Loucy (cell line): Measurements from ENCODE around the gene MAP4K1.

Experiments used
- H2AFZ ChIP-seq: fragments of 200-600 bp; sonication (generic); 2 replicates; pipeline ENCODE4 v1.6.0; 2016; ENCODE audit warnings: antibody characterized with exemption, mild to moderate bottlenecking, low read length, moderate library complexity
- H3F3A ChIP-seq: fragments of 200-600 bp; 2 replicates; pipeline ENCODE4 v1.6.0; 2016; ENCODE audit warnings: antibody characterized with exemption, low read depth, mild to moderate bottlenecking
- H3K27me3 ChIP-seq: fragments of 200-600 bp; sonication (generic); 2 replicates; pipeline ENCODE4 v1.6.1; 2014; ENCODE audit warnings: low read length, mild to moderate bottlenecking; ENCODE audit not compliant: insufficient read depth, poor library complexity, severe bottlenecking
- H3K36me3 ChIP-seq: fragments of 200-600 bp; sonication (generic); 2 replicates; pipeline ENCODE4 v1.6.1; 2016; ENCODE audit warnings: low read length; ENCODE audit not compliant: insufficient read depth
- H3K4me1 ChIP-seq: fragments of 200-600 bp; sonication (generic); 2 replicates; pipeline ENCODE4 v1.5.1; 2014; ENCODE audit warnings: low read length, mild to moderate bottlenecking; ENCODE audit not compliant: insufficient read depth, poor library complexity, severe bottlenecking
- H3K4me2 ChIP-seq: fragments of 200-600 bp; sonication (generic); 2 replicates; pipeline ENCODE4 v1.6.0; 2014; ENCODE audit warnings: antibody characterized with exemption, low read length, low read depth, mild to moderate bottlenecking; ENCODE audit not compliant: poor library complexity, severe bottlenecking
- H3K4me3 ChIP-seq: fragments of 200-600 bp; sonication (generic); 2 replicates; pipeline ENCODE4 v1.5.1; 2014; ENCODE audit warnings: low read length, mild to moderate bottlenecking, mixed read lengths; ENCODE audit not compliant: poor library complexity, severe bottlenecking
- H3K79me2 ChIP-seq: fragments of 200-600 bp; sonication (generic); 2 replicates; pipeline ENCODE4 v1.6.1; 2014; ENCODE audit warnings: low read length; ENCODE audit not compliant: insufficient read depth
- H3K9ac ChIP-seq: fragments of 200-600 bp; sonication (generic); 2 replicates; pipeline ENCODE4 v1.6.0; 2014; ENCODE audit warnings: mild to moderate bottlenecking, low read depth, low read length, moderate library complexity; ENCODE audit not compliant: poor library complexity, severe bottlenecking
- H3K9me2 ChIP-seq: fragments of 200-600 bp; sonication (generic); replicated peaks from 2 replicates; pipeline ENCODE4 v1.6.1; 2016; ENCODE audit warnings: low read depth, low read length, mixed read lengths
- H3K9me3 ChIP-seq: fragments of 200-600 bp; sonication (generic); 2 replicates; pipeline ENCODE4 v1.6.1; 2014; ENCODE audit warnings: mild to moderate bottlenecking, antibody characterized with exemption, low read length, low read depth; ENCODE audit not compliant: insufficient read depth
- H4K20me1 ChIP-seq: fragments of 200-600 bp; sonication (generic); 2 replicates; pipeline ENCODE4 v1.6.0; 2014; ENCODE audit warnings: antibody characterized with exemption, low read length, mild to moderate bottlenecking; ENCODE audit not compliant: insufficient read depth, poor library complexity, severe bottlenecking
- CTCF ChIP-seq: fragments of 200-600 bp; sonication (generic); conservative IDR thresholded peaks from 2 replicates; pipeline ENCODE4 v1.5.1; 2014; ENCODE audit warnings: mild to moderate bottlenecking, antibody characterized with exemption, low read length
- EZH2phosphoT487 ChIP-seq: fragments of 200-600 bp; IDR thresholded peaks from 2 replicates; pipeline ENCODE4 v1.6.1; 2018; ENCODE audit warnings: antibody characterized with exemption, mild to moderate bottlenecking, moderate library complexity, borderline replicate concordance

Gene MAP4K1

GRCh38 chr19:38619361-38620174, 1.8 kb upstream of the MAP4K1 start:
- Histone ChIP-seq H3K79me2 (peaks cover 50% of the 10 kb centered on the region), H3K9me2 (no peaks in the 10 kb centered on the region), H3K36me3 (peaks cover 15% of the 10 kb centered on the region; the same call in 1 of the 2 replicates), H2AFZ (peak overlapping the region; percentile 62; the same call in 1 of the 2 replicates), H3K27me3 (no peaks in the 10 kb centered on the region), H3K4me1 (peaks cover 37% of the 10 kb centered on the region), H3K9ac (peak overlapping the region; percentile 93), H3F3A (peaks cover 6% of the 10 kb centered on the region), H3K4me2 (peak overlapping the region; percentile 100), H3K9me3 (no peaks in the 10 kb centered on the region), H3K4me3 (peak overlapping the region; percentile 88), H4K20me1 (peaks cover 12% of the 10 kb centered on the region)
- no peak for TF ChIP-seq EZH2phosphoT487
- TF ChIP-seq CTCF: no peak

- peaks cover 37% of the 10 kb centered on the region for H3K4me1 ChIP-seq
- H3K36me3 ChIP-seq: peaks cover 7% of the 10 kb centered on the region; the same call in 1 of the 2 replicates
- H3K9me3 ChIP-seq: no peaks in the 10 kb centered on the region
- peak within 1 kb of the TSS; percentile 85 for H2AFZ ChIP-seq
- peak within 1 kb of the TSS; percentile 100 for H3K4me2 ChIP-seq
- H3F3A ChIP-seq: peaks cover 6% of the 10 kb centered on the region
- no peaks in the 10 kb centered on the region for H3K27me3 ChIP-seq
- H3K9me2 ChIP-seq: no peaks in the 10 kb centered on the region
- peak within 1 kb of the TSS; percentile 93 for H3K9ac ChIP-seq
- H4K20me1 ChIP-seq: peaks cover 12% of the 10 kb centered on the region
- TF ChIP-seq CTCF (no peak), EZH2phosphoT487 (no peak)
- H3K4me3 ChIP-seq: peak within 1 kb of the TSS; percentile 88
- H3K79me2 ChIP-seq: peaks cover 50% of the 10 kb centered on the region
These were observed 1.0 kb upstream of the MAP4K1 start, which contains the start of gene EIF3K for GRCh38 chr19:38618590-38619360. EIF3K (plus strand) TSS chr19:38619188; CDS start chr19:38619269, 81 bp downstream.

- H3K79me2 ChIP-seq: peaks cover 50% of the 10 kb centered on the region
- no peaks in the 10 kb centered on the region for H3K27me3 ChIP-seq
- peaks cover 4% of the 10 kb centered on the region; the same call in 1 of the 2 replicates for H3K36me3 ChIP-seq
- H3F3A ChIP-seq: peaks cover 6% of the 10 kb centered on the region
- peak overlapping the region; percentile 93 for H3K9ac ChIP-seq
- H3K4me2 ChIP-seq: peak overlapping the region; percentile 88
- peak overlapping the region; percentile 88 for H3K4me3 ChIP-seq
- H4K20me1 ChIP-seq: peaks cover 12% of the 10 kb centered on the region
- no peaks in the 10 kb centered on the region for H3K9me3 ChIP-seq
- H3K4me1 ChIP-seq: peaks cover 37% of the 10 kb centered on the region
- H3K9me2 ChIP-seq: no peaks in the 10 kb centered on the region
- TF ChIP-seq CTCF: no peak
- no peak for TF ChIP-seq EZH2phosphoT487
- H2AFZ ChIP-seq: peak overlapping the region; percentile 85
These were observed 430 bp downstream of the MAP4K1 start for GRCh38 chr19:38617283-38617763.
